ENCODE data around the gene ARHGEF7.

GRCh38 chr13:111217641-111218040 is 102.5 kb downstream of the ARHGEF7 start:
- TF ChIP-seq, protein P1, sequence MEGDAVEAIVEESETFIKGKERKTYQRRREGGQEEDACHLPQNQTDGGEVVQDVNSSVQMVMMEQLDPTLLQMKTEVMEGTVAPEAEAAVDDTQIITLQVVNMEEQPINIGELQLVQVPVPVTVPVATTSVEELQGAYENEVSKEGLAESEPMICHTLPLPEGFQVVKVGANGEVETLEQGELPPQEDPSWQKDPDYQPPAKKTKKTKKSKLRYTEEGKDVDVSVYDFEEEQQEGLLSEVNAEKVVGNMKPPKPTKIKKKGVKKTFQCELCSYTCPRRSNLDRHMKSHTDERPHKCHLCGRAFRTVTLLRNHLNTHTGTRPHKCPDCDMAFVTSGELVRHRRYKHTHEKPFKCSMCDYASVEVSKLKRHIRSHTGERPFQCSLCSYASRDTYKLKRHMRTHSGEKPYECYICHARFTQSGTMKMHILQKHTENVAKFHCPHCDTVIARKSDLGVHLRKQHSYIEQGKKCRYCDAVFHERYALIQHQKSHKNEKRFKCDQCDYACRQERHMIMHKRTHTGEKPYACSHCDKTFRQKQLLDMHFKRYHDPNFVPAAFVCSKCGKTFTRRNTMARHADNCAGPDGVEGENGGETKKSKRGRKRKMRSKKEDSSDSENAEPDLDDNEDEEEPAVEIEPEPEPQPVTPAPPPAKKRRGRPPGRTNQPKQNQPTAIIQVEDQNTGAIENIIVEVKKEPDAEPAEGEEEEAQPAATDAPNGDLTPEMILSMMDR (IDR thresholded peaks at IDR 0.05; ENCODE audit: low read depth, low read length): no peak
- TF ChIP-seq EZH2phosphoT487 (IDR thresholded peaks at IDR 0.05; ENCODE audit: low read depth): no peak

Data from OCI-LY3 (cell line).